ENCODE results near the gene TFRC.
"Not testable (repeated sequence)": the region's sequence is repeated elsewhere in the genome, so short reads cannot be mapped to it uniquely, and the experiment has no call there.

Gene TFRC

GRCh38 chr3:196048922-196049598, 32.8 kb downstream of the TFRC start:
- no peak for DNase-seq (ENCODE audit: low spot score)

DNA sequence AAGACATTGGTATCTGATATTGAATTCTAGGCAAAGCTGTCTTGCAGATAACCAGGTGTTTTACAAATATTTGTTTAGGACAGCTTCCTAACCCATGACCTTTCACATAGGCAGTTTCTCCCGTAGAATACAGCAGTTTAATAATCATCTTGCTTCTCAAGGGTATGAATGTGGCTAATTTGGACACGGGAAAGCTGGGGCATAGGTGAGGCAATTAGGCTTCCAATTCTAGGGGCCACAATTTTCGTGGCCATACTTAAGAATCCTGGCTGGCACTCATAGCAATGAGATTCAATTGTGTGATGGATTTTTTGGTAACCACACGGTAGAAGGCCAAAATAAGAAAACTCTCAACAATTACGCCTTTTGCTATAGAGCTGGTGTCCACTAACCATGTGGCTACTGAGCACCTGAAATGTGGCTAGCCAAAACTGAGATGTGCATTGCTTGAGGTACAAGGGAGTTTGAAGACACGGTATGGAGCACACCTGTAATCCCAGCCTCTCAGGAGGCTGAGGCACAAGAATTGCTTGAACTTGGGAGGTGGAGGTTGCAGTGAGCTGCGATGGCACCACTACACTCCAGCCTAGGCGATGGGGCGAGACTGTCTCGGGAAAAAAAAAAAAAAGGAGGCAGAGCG, 34.4 kb downstream of the TFRC start:
- DNase-seq (ENCODE audit: low spot score) = no peak

DNA sequence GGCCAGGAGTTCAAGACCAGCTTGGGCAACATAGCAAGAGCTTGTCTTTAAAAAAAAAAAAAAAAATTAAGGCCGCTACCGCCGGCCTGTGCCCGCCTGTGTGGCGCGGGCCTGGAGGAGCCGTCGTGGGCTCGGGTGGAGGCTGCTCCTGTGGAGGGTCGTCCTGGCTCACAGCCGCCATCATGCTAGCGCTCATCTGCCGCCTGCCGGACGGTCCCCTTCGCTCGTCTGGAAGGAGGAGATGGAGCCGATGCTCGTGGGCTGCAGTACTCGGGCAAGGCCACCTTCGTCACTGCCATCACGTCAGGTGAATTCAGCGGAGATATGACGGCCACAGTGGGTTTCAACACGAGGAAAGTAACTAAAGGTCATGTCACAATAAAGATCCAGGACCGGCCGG, 37.4 kb downstream of the TFRC start:
- DNase-seq (ENCODE audit: low spot score) = no peak

GRCh38 chr3:196042673-196043072, 39.2 kb downstream of the TFRC start:
- DNase-seq (ENCODE audit: low spot score) = no peak

- no peak for DNase-seq (ENCODE audit: low spot score)
Measured at GRCh38 chr3:196039359-196039758, 42.5 kb downstream of the TFRC start.

GRCh38 chr3:196026059-196026458, 55.8 kb downstream of the TFRC start:
- not testable (repeated sequence) for DNase-seq (ENCODE audit: low spot score)

DNA sequence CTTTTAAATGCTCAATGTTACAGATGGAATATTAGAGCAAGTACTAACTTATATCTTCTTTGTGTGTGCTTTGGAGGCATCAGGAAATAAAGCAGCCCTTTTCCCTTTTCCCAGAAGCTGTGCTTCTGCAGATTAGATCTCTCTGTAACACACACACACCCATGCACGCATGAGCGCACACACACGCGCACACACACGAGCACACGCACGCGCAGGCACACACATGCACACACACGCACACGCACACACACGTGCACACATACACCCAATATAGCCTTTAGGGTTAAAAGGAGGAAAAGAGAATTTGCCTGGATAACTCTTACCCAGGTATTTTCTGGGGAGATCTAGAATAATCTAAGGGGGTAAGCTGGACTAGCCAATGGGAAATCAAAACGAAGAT, 56.9 kb downstream of the TFRC start:
- no peak for DNase-seq (ENCODE audit: low spot score)

GRCh38 chr3:196023947-196024346, 57.9 kb downstream of the TFRC start:
- DNase-seq (ENCODE audit: low spot score) = no peak

DNA sequence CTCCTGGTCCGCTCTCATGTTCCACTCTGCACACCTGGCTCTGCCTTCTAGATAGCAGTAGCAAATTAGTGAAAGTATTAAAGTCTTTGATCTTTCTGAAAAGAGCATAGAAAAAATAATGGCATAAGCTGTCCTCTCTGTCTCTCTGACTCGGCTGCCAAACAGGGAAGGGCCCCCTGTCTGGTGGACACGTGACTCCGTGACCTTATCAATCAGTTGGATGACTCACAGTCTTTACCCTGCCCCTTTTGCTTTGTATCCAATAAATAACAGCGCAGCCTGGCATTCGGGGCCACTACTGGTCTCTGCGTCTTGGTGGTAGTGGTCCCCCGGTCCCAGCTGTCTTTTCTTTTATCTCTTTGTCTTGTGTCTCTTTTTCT, 59.4 kb downstream of the TFRC start:
- not testable (repeated sequence) for DNase-seq (ENCODE audit: low spot score)

DNA sequence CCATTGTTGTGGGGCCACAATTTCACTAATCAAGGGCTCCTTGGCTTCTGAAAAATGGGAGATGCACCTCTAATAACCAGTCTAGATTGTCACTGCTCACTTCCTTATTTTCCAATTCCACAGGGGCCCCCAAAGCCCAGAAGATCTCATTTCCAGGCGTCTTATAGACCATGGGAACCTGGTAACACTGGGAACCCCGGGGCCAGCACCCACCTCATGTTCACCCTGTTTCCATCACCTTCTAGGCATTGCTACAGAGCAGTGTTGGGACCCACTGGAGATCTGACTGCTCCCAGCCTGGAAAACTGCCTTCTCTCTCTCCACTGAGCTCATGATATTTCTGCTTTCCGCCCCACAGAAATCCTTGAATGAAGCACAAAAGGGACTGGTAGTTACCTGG, 61.5 kb downstream of the TFRC start:
- no peak for DNase-seq (ENCODE audit: low spot score)

DNA sequence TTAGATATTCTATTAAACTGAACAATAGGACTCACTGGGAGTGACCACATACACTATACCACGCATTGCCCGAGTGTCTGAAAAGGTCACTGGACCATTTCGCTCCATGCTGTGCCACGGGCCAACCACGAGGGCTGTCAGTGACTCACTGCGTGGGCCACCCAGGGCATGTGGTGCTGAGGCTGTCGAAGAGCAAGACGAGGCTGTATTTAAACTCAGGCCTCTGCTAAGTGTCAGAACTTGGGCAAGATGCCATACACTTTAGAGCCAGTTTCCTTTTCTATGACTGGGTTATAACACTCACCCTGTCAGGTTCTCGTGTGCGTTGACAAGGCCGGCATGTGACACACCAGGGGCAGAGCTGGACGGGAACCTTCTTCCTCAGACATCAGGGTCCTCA, 62.3 kb downstream of the TFRC start:
- not testable (repeated sequence) for DNase-seq (ENCODE audit: low spot score)

DNA sequence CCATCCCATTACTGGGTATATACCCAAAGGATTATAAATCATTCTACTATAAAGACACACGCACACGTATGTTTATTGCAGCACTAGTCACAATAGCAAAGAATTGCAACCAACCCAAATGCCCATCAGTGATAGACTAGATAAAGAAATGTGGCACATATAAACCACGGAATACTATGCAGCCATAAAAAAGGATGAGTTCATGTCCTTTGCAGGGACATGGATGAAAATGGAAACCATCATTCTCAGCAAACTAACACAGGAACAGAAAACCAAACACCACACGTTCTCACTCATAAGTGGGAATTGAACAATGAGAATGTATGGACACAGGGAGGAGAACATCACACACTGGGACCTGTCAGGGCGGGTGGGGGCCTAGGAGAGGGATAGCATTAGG, 63.7 kb downstream of the TFRC start:
- DNase-seq (ENCODE audit: low spot score) = not testable (repeated sequence)

- no peak for DNase-seq (ENCODE audit: low spot score)
Measured at GRCh38 chr3:196016485-196016884, 65.4 kb downstream of the TFRC start.

GRCh38 chr3:196016059-196016458, 65.8 kb downstream of the TFRC start:
- DNase-seq (ENCODE audit: low spot score) = no peak

GRCh38 chr3:196013587-196014487, 68.1 kb downstream of the TFRC start:
- DNase-seq (ENCODE audit: low spot score) = no peak

DNA sequence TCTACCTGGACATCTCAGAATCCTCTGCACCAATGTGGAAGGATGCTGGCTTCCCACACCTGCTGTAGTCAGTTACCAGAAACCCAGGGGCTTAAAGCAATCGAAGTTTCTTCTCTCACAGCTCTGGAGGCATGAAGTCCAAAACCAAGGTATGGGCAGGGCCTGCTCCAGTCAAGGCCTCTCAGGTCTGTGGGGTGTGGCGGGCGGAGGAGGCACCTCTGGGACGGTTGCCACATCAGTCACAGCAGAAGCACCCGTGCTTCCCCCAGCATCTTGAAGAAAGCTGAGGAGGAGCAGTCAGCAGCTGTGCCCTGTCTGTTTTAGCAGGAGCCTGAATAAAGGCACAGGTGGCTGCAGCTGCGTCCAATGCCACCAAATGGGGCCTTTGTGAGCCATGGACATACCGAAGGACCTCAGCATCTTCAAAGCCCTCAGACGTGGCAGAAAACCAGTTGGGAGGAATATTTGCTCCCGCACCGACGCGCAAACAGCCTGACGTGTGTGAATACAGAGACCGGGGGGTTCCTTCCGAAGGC, 68.9 kb downstream of the TFRC start:
- DNase-seq (ENCODE audit: low spot score) = no peak

- DNase-seq (ENCODE audit: low spot score) = no peak
Measured at GRCh38 chr3:196012481-196012880, 69.4 kb downstream of the TFRC start.

DNA sequence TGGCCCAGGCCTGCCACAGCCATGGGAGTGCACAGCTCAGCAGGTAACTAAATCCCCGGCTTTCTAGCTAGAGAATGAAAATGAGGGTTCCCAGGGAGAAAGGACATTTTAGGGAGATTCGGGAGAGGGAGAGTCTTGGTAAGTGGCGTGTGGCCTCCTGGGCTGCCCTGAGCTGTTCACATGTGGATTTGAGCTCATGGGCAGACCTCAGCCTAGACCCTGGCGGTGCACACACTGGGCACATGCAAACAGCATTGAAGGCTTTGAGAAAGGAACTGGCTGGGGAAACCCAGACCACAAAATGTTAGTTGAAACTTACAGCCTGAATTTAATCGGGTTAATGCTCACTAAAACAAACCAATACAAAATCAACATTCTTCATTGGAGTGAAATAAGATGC, 72.4 kb downstream of the TFRC start:
- DNase-seq (ENCODE audit: low spot score) = no peak

DNA sequence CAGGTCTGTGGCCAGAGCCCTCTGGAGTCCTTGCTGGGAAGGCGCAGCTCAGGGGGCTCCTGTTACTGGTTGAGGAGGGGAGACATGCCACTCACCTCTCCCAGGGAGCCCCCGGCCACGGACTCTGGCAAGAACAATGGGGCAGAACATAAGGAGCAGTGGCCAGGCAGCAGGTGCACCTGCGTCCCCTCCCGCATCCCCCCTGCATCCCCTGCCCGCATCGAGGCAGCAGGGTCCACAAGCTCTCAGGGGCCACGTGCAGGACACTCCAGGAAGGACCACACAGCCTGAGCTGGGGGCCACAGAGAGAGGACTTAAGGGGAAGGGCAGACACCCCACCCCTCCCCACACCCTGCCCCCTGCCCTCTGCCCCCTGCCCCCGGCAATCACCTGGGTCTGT, 73.0 kb downstream of the TFRC start:
- no peak for DNase-seq (ENCODE audit: low spot score)

DNA sequence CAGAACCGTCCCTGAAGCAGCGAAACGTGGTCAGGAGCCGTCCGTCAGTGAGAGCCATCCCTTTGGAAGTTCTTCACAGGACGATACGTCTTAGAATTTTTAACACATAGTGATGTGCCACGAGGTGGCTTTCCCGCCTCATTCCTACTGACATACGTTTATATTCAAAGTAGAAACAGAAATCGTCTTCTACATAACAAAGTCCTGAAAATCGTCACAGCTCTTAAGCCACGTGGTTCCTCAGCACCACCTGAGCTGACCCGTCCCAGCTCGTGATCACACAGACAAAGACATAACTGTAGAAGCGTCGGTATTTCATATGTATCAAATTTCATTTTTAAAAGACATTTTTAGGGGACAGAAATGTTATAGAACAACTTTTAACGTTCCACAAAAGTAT, 73.5 kb downstream of the TFRC start:
- no peak for DNase-seq (ENCODE audit: low spot score)

GRCh38 chr3:196007744-196008335, 74.0 kb downstream of the TFRC start:
- DNase-seq (ENCODE audit: low spot score) = no peak

DNA sequence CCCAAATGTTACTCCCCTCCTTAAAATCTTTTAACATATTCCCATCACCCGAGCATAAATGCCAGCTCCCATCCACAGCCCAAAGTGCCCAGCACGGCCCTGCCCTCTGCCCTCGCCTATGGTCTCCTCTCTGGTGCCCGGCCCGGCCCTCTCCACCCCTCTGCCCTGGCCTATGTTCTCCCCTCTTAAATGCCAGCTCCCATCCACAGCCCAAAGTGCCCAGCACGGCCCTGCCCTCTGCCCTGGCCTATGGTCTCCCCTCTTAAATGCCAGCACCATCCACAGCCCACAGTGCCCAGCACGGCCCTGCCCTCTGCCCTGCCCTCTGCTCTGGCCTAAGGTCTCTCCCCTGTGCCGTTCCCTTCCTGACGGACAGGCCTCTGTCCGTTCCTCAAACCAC, 76.6 kb downstream of the TFRC start:
- DNase-seq (ENCODE audit: low spot score) = not testable (repeated sequence)

All from pons (tissue), 1 donor.